Islet of Langerhans (tissue), 1 donor: ENCODE measurements around the gene WDR5.

ENCODE experiments used
- FAIRE-seq: peaks from one replicate; lab custom pipeline; 2011; peaks lifted over from hg19 to GRCh38; lab: Jason Lieb, UNC

Gene WDR5

GRCh38 chr9:134159566-134160245 is 23.8 kb downstream of the WDR5 start:
- FAIRE-seq = no peak

GRCh38 chr9:134161647-134162046 is 25.8 kb downstream of the WDR5 start:
- FAIRE-seq = no peak

- FAIRE-seq = no peak
Observed at GRCh38 chr9:134162212-134162775, 26.4 kb downstream of the WDR5 start.

GRCh38 chr9:134162926-134163370 is 27.1 kb downstream of the WDR5 start:
- no peak for FAIRE-seq

GRCh38 chr9:134163371-134164196 is 27.7 kb downstream of the WDR5 start:
- no peak for FAIRE-seq

GRCh38 chr9:134164879-134165278 is 29.0 kb downstream of the WDR5 start:
- no peak for FAIRE-seq

GRCh38 chr9:134165357-134166315 is 29.8 kb downstream of the WDR5 start:
- FAIRE-seq = no peak

GRCh38 chr9:134166374-134166773 is 30.5 kb downstream of the WDR5 start:
- no peak for FAIRE-seq

GRCh38 chr9:134167530-134167931 is 31.6 kb downstream of the WDR5 start:
- no peak for FAIRE-seq

GRCh38 chr9:134168757-134169550 is 33.1 kb downstream of the WDR5 start:
- FAIRE-seq = no peak

- no peak for FAIRE-seq
Observed at GRCh38 chr9:134169724-134170401, 34.0 kb downstream of the WDR5 start.

GRCh38 chr9:134170532-134171315 is 34.8 kb downstream of the WDR5 start:
- FAIRE-seq = no peak

- FAIRE-seq = no peak
Observed at GRCh38 chr9:134171316-134172197, 35.7 kb downstream of the WDR5 start.

- no peak for FAIRE-seq
Observed at GRCh38 chr9:134172198-134173126, 36.6 kb downstream of the WDR5 start.

GRCh38 chr9:134173127-134174072 is 37.5 kb downstream of the WDR5 start:
- no peak for FAIRE-seq

GRCh38 chr9:134174073-134174449 is 38.2 kb downstream of the WDR5 start:
- FAIRE-seq = no peak
